Measurements from ENCODE around the gene PITPNC1.
"Not testable (repeated sequence)": the region's sequence is repeated elsewhere in the genome, so short reads cannot be mapped to it uniquely, and the experiment has no call there.

PITPNC1 gene

DNA sequence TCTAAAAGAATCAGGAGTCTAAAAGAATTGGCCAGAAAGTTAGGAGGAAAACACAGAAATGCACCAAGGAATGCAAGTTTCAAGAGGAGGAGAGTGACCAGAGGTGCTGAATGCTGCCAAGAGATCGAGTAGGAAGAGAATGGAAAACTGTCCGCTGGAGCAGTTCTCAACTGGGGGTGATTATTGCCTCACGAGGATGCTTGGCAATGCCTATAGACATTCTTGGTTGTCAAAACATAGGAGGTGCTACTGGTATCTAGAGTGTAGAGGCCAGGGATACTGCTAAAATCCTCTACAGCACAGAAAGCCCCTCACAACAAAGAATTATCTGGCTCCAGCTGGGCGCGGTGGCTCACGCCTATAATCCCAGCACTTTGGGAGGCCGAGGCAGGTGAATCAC lies 258.6 kb downstream of the PITPNC1 start:
- no peak for DNase-seq

DNA sequence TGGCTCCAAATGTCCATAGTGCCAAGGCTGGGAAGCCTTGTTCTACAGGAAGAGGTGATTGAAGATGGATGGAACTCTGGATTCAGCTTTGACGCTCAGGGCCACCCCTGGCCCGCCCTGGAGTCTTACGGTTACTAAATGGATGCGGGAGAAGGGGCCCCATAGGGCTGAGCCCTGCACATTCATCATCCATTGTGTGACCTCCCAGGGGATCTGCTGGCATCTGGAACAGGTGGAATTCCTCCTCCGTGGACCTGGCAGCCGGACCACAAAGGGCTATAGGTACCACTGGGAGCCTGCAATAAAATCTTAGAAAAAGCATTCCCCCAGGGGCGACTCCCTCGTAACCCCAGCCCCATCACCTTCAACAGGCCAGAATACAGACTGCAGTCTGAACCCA lies 259.2 kb downstream of the PITPNC1 start:
- DNase-seq: no peak

DNA sequence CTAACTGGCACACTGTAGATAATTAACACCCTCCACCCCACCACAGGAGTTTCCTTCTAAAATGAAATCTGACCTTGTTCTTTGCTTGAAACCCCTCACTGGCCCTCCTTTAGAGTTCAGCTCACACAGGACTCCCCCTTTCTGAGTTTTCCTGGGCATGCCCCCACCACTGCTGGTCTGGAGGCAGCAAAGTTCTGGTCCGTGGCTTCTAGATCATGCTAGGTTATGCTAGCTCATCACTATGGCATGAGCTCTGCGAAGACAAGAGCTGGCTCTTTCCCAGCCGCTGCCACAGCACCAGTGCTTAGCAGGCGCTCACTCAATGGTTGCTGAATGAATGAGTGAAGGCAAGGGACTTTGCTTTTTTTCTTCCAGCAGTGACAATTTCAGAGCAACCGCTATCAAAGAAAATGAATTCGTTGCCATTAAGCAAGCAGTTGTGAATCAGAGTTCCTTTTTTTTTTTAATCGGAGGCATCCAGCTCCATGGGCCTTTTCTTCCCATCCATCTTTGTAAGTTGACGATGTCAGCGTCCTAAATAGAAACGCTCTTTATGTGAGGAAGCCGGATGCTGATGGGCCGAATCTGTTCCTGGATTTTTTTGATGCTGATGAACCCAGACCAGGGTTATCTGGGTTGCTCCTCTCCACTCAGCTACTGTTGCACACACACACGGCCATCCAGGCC lies 259.9 kb downstream of the PITPNC1 start:
- no peak for DNase-seq

- DNase-seq: no peak
Measured at GRCh38 chr17:67637901-67638641, 261.0 kb downstream of the PITPNC1 start.

GRCh38 chr17:67638871-67639270 lies 261.8 kb downstream of the PITPNC1 start:
- no peak for DNase-seq

DNA sequence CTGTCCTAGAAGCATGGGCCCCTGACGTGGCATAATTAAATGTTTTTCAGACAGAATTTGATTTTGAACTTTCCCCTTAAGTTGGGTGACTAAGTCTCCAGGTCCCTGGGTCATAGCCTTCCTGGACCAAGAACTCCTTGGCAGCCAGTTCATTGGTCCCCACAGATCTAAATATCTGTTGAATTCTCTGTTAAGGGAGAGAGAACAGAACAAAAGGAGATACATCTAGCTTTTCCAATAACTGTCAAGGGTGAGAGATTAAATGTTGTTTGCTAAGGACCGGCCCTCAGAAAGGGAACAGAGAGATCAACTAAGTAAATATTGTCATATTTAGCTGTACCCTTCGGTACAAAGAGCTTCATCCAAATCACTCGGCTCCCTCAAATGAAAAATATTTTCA lies 262.5 kb downstream of the PITPNC1 start:
- no peak for DNase-seq

DNA sequence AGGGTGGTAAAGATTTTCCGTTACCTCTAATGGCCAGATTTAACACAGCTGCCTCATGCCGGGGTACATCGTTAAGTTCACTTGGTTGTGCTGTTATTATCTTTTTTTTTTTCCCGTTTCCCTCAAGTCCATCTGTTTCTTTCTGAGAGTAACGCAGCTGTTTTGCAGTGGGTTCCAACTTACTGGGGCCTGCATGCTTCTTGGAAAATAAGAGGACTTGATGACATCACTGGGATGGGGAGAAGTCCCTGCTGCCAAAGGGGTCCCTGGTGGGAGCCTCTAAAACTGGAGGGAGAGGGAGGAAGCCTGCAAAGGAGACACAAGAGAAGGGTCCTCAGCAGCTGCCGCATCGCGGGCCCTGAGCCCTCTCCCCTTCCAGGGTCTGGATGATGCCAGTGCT lies 262.9 kb downstream of the PITPNC1 start:
- DNase-seq: no peak

DNA sequence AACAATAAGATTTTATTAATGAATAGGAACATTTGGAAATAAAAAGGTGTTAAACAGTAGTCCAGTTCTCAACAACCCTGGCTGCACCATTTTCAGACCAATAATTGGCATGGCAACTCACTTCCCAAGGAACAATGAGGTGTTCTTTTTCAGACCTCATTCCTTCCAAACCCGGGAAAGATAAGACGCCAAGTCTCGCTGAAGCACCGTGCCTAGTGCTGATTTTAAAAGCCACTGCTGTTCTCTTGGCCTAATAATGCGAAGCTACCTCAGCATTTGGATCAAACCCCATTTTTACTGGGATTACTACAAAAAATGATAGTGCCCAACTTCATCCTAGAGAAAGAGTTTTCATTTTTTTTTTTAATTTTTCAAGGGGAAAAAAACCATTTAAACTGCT lies 265.4 kb downstream of the PITPNC1 start:
- DNase-seq: no peak

GRCh38 chr17:67644061-67644460 lies 267.0 kb downstream of the PITPNC1 start:
- DNase-seq: no peak

DNA sequence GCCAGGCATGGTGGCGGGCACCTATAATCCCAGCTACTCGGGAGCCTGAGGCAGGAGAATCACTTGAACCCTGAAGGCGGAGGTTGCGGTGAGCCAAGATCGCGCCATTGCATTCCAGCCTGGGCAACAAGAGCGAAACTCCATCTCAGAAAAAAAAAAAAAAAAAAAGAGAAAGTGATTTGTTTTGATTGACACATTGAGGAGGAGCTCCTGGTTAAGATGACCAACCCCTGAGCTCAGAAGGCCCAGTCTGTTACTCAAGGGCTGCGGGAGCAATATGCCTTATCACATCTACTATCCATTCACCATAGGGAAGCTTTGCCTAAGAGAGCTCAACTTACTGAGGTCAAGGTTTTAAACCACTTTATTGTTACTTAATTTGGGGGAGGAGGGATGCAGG lies 268.1 kb downstream of the PITPNC1 start:
- not testable (repeated sequence) for DNase-seq

DNA sequence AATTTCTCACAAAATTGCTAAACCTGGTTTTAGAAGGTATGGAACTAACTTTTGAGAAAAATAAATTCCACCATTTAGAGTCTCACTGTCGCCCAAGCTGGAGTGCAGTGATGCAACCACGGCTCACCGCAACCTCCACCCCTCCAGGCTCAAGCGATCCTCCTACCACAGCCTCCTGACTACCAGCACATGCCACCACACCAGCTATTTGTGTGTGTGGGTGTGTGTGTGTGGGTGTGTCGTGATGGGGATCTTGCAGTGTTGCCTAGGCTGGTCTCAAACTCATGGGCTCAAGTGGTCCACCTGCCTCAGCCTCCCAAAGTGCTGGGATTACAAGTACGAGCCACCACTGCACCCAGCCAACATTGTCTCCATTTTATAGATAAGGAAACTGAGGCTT lies 269.4 kb downstream of the PITPNC1 start:
- no peak for DNase-seq

GRCh38 chr17:67647482-67647881 lies 270.4 kb downstream of the PITPNC1 start:
- DNase-seq: peak; percentile 63

DNA sequence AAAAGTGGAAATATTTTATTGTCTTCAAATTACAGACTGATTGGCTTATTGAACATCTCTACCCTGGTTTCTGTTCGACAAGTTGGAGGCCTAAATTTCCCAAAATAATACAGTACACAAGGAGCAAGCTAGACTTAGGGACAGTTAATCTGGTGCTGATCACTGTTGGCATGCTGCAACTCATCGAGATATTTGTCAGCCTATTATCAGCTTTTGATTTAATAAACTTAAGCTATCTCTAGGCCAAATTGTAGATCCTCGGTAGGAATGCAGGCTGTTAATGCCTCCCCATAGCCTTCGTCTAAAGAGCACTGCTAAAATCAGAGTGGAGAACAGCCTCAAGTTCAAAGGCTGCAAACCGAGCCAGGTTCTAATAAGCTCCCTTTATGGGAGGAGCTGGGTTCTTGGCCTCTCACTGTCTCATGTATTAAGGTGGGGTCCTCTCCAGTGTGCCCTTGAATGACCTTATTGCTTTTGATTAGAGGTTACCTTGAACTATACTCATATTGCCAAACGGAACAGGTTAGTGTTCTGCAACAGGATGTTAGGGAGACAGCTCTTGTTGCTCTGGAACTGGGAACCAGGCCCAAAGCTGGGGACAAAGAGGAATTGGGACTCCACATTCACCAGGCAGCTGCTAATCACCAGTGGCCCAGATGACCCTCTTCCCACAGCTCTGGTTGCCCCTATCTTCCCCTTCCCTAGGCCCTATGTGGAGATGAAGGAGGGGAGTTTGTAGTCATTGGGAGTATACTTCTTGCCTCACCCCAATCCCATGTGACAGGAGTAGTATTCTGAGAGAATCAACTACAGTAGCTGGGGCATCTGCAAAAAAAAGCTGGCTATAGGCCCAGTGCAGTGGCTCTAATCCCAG lies 271.2 kb downstream of the PITPNC1 start:
- no peak for DNase-seq

- DNase-seq: peak; percentile 31
Measured at GRCh38 chr17:67648906-67649295, 271.8 kb downstream of the PITPNC1 start.

DNA sequence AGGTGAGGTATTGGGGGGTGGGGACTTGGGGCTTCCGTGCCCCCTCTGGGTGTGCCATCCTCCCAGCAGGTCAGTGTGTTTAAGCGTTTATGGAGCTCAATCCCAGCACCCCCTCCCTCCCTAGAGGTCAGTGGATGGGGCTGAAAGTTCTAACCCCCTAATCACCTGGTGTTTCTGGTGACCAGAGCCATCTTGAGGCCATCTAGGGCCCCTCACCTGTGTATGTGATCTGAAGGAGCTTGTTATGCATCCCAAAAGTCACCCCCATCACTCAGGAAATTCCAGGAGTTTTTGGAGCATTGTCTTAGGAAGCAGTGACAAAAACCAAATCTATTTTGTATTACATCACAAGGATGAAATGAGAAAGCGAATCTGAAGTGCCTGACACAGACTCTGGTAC lies 272.8 kb downstream of the PITPNC1 start:
- no peak for DNase-seq

DNA sequence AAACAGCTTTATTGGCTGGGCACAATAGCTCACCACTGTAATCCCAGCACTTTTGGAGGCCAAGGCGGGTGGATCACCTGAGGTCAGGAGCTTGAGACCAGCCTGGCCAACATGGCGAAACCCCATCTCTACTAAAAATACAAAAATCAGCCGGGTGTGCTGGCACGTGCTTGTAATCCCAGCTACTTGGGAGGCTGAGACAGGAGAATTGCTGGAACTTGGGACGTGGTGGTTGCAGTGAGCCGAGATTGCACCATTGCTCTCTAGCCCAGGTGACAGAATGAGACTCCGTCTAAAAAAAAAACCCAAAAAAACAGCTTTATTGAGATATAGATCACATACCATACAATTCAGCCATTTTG lies 274.1 kb downstream of the PITPNC1 start:
- not testable (repeated sequence) for DNase-seq

DNA sequence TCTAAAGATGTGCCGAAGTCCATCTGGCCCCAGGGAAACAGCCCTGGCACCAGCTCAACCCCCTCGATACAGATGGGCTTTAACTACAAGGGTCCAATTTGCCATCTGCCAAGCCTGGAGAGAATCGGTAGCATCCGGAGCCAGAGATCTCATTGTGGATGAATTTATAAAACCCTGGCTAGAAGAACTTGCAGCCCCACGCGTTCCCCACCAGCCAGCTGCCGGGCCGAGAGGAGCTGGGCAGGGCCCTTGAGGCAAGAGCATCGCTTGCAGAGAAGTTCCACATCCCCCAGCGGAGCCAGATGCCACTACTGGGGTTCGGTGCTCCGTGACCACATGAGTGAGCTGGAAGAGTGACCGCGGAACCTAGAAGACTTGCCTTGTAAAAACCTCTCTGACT lies 275.4 kb downstream of the PITPNC1 start:
- no peak for DNase-seq

DNA sequence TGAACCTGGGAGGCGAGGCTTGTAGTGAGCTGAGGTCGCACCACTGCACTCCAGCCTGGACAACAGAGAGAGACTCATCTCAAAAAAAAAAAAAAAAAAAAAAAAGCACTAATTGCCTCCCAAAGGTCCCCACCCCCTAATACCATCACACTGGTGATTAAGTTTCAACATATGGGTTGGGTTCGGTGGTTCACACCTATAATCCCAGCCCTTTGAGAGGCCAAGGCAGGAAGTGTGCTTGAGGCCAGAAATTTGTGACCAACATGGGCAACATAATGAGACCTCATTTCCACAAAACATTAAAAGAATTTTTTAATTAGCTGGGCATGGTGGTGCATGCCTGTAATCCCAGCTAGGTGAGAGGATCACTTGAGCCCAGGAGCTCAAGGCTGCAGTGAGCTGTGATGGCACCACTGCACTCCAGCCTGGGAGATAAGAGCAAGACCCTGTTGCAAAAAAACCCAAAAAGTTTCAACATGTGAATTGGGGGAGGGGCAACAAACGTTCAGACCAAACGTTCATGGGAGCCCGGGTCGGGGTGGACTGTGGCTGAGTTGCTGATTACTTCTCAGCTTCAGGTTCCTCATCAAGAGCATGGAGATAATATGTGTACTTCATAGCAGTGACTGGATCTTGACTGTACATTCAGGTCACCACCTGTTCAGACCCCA lies 278.5 kb downstream of the PITPNC1 start:
- DNase-seq: peak; percentile 70

GRCh38 chr17:67656494-67657203 lies 279.6 kb downstream of the PITPNC1 start:
- no peak for DNase-seq

DNA sequence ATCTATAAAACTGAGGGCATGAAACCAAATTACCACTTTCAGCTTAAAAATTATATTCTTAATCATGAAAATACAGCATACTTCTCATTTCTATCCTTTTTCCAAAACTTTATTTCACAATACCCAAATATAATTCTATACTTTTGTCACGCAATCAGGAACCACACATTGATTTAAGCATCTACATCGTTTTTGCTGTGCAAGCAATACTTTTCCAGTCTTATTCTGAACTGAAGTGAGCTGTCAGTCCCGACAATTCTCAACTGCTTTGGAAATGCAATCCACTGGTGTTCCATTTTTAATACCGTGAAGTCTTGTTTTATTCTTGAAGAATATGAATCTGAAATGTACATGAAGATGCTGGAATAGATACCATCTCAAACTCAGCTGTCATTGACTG lies 280.5 kb downstream of the PITPNC1 start:
- DNase-seq: no peak

DNA sequence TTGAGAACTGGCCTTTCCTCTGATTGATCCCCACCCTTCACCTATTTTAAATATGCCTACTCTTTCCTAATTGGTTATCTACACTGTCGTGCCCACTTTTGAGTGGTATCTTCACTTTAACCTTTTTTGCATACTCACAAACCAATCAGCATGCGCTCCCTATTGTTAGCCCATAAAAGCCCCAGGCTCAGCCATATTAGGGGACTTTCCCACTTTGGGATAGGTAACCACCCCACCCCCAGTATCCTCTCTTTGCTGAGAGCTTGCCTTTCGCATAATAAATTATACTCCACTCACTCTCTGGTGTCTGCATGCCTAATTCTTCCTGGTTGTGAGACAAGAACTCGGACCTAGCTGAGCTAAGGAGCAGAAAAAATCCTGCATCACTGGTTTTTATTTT lies 281.2 kb downstream of the PITPNC1 start:
- DNase-seq: no peak

- no peak for DNase-seq
Measured at GRCh38 chr17:67659028-67659427, 281.9 kb downstream of the PITPNC1 start.

DNA sequence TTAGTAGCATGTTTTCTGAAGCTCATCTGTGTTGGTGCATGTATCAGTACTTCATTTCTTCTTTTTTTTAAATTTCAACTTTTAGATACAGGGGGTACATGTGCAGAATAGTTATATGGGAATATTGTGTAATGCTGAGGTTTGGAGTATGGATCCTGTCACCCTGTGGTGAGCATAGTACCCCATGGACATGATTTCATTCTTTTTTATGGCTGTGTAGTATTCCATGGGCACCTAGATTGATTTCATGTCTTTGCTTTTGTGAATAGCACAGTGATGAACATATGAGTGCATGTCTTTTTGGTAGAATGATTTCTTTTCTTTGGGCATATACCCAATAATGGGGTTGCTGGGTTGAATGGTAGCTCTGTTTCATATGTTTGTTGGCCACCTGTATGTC lies 285.6 kb downstream of the PITPNC1 start:
- DNase-seq: no peak

Measured in NK-92 treated with Interleukin-12 subunit alpha and Interleukin-12 subunit beta, amount 100 ng/mL, for 24 hours (cell line).